ENCODE data around the gene PSAPL1. TPM values are rescaled to one million over a fixed set of nuclear protein-coding genes. Genes with fewer than 3 reads are reported as not detected.

The PSAPL1 gene, protein sequence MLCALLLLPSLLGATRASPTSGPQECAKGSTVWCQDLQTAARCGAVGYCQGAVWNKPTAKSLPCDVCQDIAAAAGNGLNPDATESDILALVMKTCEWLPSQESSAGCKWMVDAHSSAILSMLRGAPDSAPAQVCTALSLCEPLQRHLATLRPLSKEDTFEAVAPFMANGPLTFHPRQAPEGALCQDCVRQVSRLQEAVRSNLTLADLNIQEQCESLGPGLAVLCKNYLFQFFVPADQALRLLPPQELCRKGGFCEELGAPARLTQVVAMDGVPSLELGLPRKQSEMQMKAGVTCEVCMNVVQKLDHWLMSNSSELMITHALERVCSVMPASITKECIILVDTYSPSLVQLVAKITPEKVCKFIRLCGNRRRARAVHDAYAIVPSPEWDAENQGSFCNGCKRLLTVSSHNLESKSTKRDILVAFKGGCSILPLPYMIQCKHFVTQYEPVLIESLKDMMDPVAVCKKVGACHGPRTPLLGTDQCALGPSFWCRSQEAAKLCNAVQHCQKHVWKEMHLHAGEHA
- polyA plus RNA-seq (2011; rRNA removed) (not detected in 2 replicates), polyA minus RNA-seq (2011; rRNA and poly(A)+ RNA removed) (not detected in 2 replicates)

DNA sequence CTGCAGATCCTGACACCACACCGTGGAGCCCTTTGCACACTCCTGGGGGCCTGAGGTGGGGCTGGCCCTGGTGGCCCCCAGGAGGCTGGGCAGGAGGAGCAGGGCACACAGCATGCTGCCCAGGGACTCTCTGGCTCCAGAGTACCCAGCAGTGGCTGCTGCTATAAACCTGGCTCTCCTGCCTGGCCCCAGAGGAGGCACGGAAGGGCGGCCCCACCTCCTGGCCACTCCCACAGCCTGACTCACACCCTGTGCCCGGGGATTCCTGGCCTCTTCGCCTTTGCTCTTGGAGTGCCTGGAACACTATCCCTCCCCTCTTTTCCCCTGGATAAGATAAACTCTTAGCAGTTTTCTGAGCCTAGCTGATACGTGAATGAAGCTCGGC, at the start of gene PSAPL1:
Gene PSAPL1, minus strand, starts transcription at position 165 of the 385 bp plus-strand sequence. Its CDS starts 51 bp downstream, at position 114.
- DNase-seq (ENCODE audit: low read depth), result no peak
- no peaks in the 10 kb centered on the region for H3K36me3 ChIP-seq (ENCODE audit: control insufficient read depth, insufficient read depth, low read length)
- no peak within 1 kb of the TSS for H3K4me3 ChIP-seq (ENCODE audit: low read depth, low read length)
- TF ChIP-seq, protein P1, sequence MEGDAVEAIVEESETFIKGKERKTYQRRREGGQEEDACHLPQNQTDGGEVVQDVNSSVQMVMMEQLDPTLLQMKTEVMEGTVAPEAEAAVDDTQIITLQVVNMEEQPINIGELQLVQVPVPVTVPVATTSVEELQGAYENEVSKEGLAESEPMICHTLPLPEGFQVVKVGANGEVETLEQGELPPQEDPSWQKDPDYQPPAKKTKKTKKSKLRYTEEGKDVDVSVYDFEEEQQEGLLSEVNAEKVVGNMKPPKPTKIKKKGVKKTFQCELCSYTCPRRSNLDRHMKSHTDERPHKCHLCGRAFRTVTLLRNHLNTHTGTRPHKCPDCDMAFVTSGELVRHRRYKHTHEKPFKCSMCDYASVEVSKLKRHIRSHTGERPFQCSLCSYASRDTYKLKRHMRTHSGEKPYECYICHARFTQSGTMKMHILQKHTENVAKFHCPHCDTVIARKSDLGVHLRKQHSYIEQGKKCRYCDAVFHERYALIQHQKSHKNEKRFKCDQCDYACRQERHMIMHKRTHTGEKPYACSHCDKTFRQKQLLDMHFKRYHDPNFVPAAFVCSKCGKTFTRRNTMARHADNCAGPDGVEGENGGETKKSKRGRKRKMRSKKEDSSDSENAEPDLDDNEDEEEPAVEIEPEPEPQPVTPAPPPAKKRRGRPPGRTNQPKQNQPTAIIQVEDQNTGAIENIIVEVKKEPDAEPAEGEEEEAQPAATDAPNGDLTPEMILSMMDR (IDR thresholded peaks at IDR 0.05; ENCODE audit: insufficient read depth, low read depth, low read length), result no peak
- no peaks in the 10 kb centered on the region; the same call in 1 of the 2 replicates for H3K27me3 ChIP-seq (ENCODE audit: control insufficient read depth, insufficient read depth, low read length)
- ChIA-PET POLR2A (no interaction called here), CTCF (no interaction called here)

DNA sequence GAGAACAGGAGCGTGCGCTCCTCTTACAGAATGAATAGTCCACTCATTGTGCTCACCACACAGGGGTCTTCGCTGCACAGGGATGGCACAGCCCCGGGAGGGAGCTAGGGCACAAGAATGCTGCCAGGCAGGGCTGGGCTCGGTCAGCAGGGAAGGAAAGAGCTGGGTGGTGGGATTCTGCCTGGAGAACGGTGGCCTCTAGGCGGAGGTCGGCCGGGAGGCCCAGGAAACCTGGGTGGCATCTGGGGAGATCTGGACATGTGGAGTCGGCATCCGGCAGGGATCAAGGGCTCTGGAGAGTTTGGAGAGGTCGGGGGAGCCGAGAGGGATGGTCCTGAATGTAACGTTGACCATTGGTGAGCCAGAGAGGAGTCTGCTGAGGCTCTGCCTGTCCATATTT, 46.5 kb upstream of the PSAPL1 start:
- CTCF ChIA-PET, result no interaction called here
- no peak for DNase-seq (ENCODE audit: low read depth)

DNA sequence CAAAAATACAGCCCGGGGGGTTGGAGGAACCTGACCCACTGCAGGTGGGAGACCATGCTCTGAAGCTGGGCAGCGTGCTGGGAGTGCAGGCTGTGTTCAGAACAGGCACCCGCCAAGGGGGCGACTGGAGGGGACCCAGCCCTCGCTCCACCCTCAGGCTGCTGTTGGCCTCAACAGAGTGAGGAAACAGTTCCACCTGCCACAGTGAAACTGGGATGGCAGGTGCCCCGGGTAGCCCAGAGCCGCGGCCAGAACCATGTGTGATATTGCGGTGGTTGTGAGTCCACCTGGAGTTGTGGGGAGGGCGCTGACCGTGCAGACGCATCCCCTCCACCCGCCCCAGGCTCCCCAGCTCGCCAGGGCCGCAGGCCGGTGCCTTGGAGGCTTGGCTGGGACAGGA, 45.7 kb upstream of the PSAPL1 start:
- CTCF ChIA-PET, result no interaction called here
- no peak for DNase-seq (ENCODE audit: low read depth)

More for the DNA sequence above, 46.5 kb upstream of the PSAPL1 start:
- H3K36me3 ChIP-seq (ENCODE audit: control insufficient read depth, insufficient read depth, low read length), result no peaks in the 10 kb centered on the region
- H3K4me3 ChIP-seq (ENCODE audit: low read depth, low read length), result no peak overlapping the region
- TF ChIP-seq, protein P1 (IDR thresholded peaks at IDR 0.05; ENCODE audit: insufficient read depth, low read depth, low read length), result no peak
- POLR2A ChIA-PET, result no interaction called here
- H3K27me3 ChIP-seq (ENCODE audit: control insufficient read depth, insufficient read depth, low read length), result peaks cover 2% of the 10 kb centered on the region

DNA sequence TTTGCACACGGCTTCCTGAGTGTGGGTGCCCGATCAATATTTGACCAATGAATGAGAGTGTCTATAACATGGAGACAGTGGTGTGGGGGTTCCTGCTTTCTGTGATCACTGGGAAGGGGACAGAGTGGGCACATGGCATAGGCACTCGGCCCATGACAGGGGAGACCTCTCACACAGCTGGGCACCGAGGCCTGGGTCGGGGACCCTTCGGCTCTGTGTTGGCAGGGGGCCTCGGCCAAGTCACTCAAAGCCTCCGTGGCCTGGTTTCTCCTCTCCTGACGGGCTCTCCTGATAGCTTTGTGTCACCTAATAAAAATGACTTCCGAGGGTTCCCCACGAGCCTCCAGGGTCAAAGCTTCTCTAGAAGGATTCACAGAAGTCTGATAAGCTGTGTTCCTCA, 43.9 kb upstream of the PSAPL1 start:
- H3K4me3 ChIP-seq (ENCODE audit: low read depth, low read length), result no peak overlapping the region
- no peaks in the 10 kb centered on the region for H3K36me3 ChIP-seq (ENCODE audit: control insufficient read depth, insufficient read depth, low read length)
- DNase-seq (ENCODE audit: low read depth), result no peak
- ChIA-PET CTCF (interaction anchor here (0.9 kb wide), 1 partner anchor 9 kb away, joined by 3 read pairs; no protein-coding TSS in a partner anchor), POLR2A (no interaction called here)
- peaks cover 2% of the 10 kb centered on the region for H3K27me3 ChIP-seq (ENCODE audit: control insufficient read depth, insufficient read depth, low read length)
- TF ChIP-seq, protein P1 (IDR thresholded peaks at IDR 0.05; ENCODE audit: insufficient read depth, low read depth, low read length), result no peak

More for the DNA sequence above, 45.7 kb upstream of the PSAPL1 start:
- Histone ChIP-seq H3K4me3 (ENCODE audit: low read depth, low read length) (no peak overlapping the region), H3K27me3 (ENCODE audit: control insufficient read depth, insufficient read depth, low read length) (peaks cover 2% of the 10 kb centered on the region), H3K36me3 (ENCODE audit: control insufficient read depth, insufficient read depth, low read length) (no peaks in the 10 kb centered on the region)
- POLR2A ChIA-PET, result no interaction called here
- TF ChIP-seq, protein P1 (IDR thresholded peaks at IDR 0.05; ENCODE audit: insufficient read depth, low read depth, low read length), result no peak

DNA sequence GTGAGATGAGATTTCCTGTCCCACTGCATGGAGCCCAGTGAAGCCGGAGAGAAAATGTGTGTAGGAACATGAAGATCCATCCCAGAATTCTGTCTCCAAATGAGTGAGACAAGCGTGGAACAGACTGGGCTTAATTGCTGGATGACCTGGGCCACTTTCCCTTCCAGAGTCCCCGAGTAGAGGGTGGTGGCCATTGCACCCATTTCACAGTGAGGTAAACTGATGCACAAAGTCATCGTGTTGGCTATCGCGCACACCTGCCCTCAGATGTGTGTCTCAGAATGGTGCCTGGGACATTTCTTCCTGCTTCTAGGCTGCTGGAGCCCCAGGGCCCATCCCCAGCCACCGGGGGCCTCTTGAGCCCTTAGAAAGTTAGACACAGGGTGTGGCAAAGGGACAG, 43.0 kb upstream of the PSAPL1 start:
- DNase-seq (ENCODE audit: low read depth), result no peak
- H3K36me3 ChIP-seq (ENCODE audit: control insufficient read depth, insufficient read depth, low read length), result no peaks in the 10 kb centered on the region
- TF ChIP-seq, protein P1 (IDR thresholded peaks at IDR 0.05; ENCODE audit: insufficient read depth, low read depth, low read length), result no peak
- H3K4me3 ChIP-seq (ENCODE audit: low read depth, low read length), result no peak overlapping the region
- ChIA-PET CTCF (interaction anchor here (0.6 kb wide), 1 partner anchor 1161 kb away, joined by 4 read pairs; no protein-coding TSS in a partner anchor), POLR2A (no interaction called here)
- peaks cover 2% of the 10 kb centered on the region for H3K27me3 ChIP-seq (ENCODE audit: control insufficient read depth, insufficient read depth, low read length)

Measured in BJ (cell line).